ENCODE data around the gene HLA-DPB1.

GRCh38 chr6:33126101-33126714 is 50.4 kb downstream of the HLA-DPB1 start:
- TF ChIP-seq EZH2 (optimal IDR thresholded peaks at IDR 0.05; ENCODE audit: low read depth, low read length) (no peak), CTCF (IDR thresholded peaks at IDR 0.05; ENCODE audit: low read length) (peak; percentile 84), EZH2phosphoT487 (IDR thresholded peaks at IDR 0.05; ENCODE audit: low read length) (no peak)
